WTC11 (cell line): Measurements from ENCODE around the gene VTI1A. TPM values are rescaled to one million over a fixed set of nuclear protein-coding genes. Genes with fewer than 3 reads are reported as not detected.

Source experiments
- ATAC-seq: fragments of 200-7000 bp; cut with Tn5 transposase; 2 replicates; pipeline ENCODE4 v1.10.0; 2021; ENCODE audit warnings: mild to moderate bottlenecking, moderate library complexity
- CTCF ChIA-PET: fragments of 300-600 bp; sonication (Branson Sonifier 250); formaldehyde crosslinking; loops from one replicate; lab custom pipeline; 2021; ENCODE audit warnings: antibody characterized with exemption; lab: Charles Lee
- POLR2A ChIA-PET: fragments of 350-600 bp; sonication (Branson Sonifier 250); formaldehyde crosslinking; loops from one replicate; lab custom pipeline; 2021; ENCODE audit warnings: antibody characterized with exemption; lab: Charles Lee
- DNase-seq: peaks from one replicate; pipeline ENCODE4 v3.0.0; 2021; ENCODE audit warnings: low spot score
- H3K27ac Mint-ChIP-seq: 2 replicates; pipeline ENCODE4 v1.8.0; 2021; ENCODE audit warnings: mixed read lengths
- H3K27me3 Mint-ChIP-seq: 2 replicates; pipeline ENCODE4 v1.8.0; 2021; ENCODE audit warnings: low read depth, mild to moderate bottlenecking, moderate library complexity, mixed read lengths
- H3K36me3 Mint-ChIP-seq: 2 replicates; pipeline ENCODE4 v1.8.0; 2021; ENCODE audit warnings: mixed read lengths
- H3K4me1 Mint-ChIP-seq: 2 replicates; pipeline ENCODE4 v1.8.0; 2022; ENCODE audit warnings: mixed read lengths
- H3K4me3 Mint-ChIP-seq: 2 replicates; pipeline ENCODE4 v1.8.0; 2021; ENCODE audit warnings: mild to moderate bottlenecking, moderate library complexity, mixed read lengths
- H3K9me3 Mint-ChIP-seq: 2 replicates; pipeline ENCODE4 v1.8.0; 2021; ENCODE audit warnings: mixed read lengths
- CREB1 ChIP-seq: sonication (generic); formaldehyde crosslinking; IDR thresholded peaks from 2 replicates; pipeline ENCODE4 v1.8.0; 2023; ENCODE audit warnings: mild to moderate bottlenecking, missing genetic modification reagents
- CREM ChIP-seq: sonication (generic); formaldehyde crosslinking; IDR thresholded peaks from 2 replicates; pipeline ENCODE4 v1.8.1; 2022; ENCODE audit warnings: mild to moderate bottlenecking, missing genetic modification reagents, moderate library complexity
- ESRRA ChIP-seq: sonication (generic); formaldehyde crosslinking; IDR thresholded peaks from 2 replicates; pipeline ENCODE4 v1.8.1; 2022; ENCODE audit warnings: mild to moderate bottlenecking, missing genetic modification reagents, borderline replicate concordance
- NR1H2 ChIP-seq: sonication (generic); formaldehyde crosslinking; IDR thresholded peaks from 2 replicates; pipeline ENCODE4 v1.9.0; 2021; ENCODE audit warnings: mild to moderate bottlenecking, moderate library complexity, missing genetic modification reagents
- SMAD3 ChIP-seq: sonication (generic); formaldehyde crosslinking; IDR thresholded peaks from 2 replicates; pipeline ENCODE4 v1.8.0; 2022; ENCODE audit warnings: missing genetic modification reagents, mild to moderate bottlenecking, borderline replicate concordance
- TEAD4 ChIP-seq: sonication (generic); formaldehyde crosslinking; IDR thresholded peaks from 2 replicates; pipeline ENCODE4 v1.8.0; 2022; ENCODE audit warnings: mild to moderate bottlenecking, missing genetic modification reagents
- ZBTB21 ChIP-seq: sonication (generic); formaldehyde crosslinking; IDR thresholded peaks from 2 replicates; pipeline ENCODE4 v1.8.1; 2023; ENCODE audit warnings: mild to moderate bottlenecking, missing genetic modification reagents, borderline replicate concordance
- ZNF138 ChIP-seq: sonication (generic); formaldehyde crosslinking; conservative IDR thresholded peaks from 2 replicates; pipeline ENCODE4 v1.8.1; 2022; ENCODE audit warnings: mild to moderate bottlenecking, moderate library complexity, missing genetic modification reagents
- ZNF219 ChIP-seq: sonication (generic); formaldehyde crosslinking; IDR thresholded peaks from 2 replicates; pipeline ENCODE4 v1.8.0; 2023; ENCODE audit warnings: missing genetic modification reagents, mild to moderate bottlenecking, borderline replicate concordance
- ZNF317 ChIP-seq: sonication (generic); formaldehyde crosslinking; IDR thresholded peaks from 2 replicates; pipeline ENCODE4 v1.8.1; 2023; ENCODE audit warnings: low read depth, mild to moderate bottlenecking, moderate library complexity, missing genetic modification reagents, borderline replicate concordance
- total RNA-seq: library from RNA; stranded (reverse); gene quantifications from 3 replicates; pipeline ENCODE4 v1.2.3, GENCODE V29; 2021
- TF ChIP-seq, protein P1 (sequence below): fragments of 250-450 bp; sonication (Bioruptor Pico); IDR thresholded peaks from 2 replicates; pipeline ENCODE4 v1.9.0; 2021; ENCODE audit warnings: moderate library complexity, mild to moderate bottlenecking, inconsistent platforms, borderline replicate concordance
- TF ChIP-seq, protein P2 (sequence below): sonication (generic); formaldehyde crosslinking; IDR thresholded peaks from 2 replicates; pipeline ENCODE4 v1.8.1; 2022; ENCODE audit warnings: low read depth, missing genetic modification reagents, borderline replicate concordance
- TF ChIP-seq, protein P3 (sequence below): fragments of 250-450 bp; sonication (Bioruptor Pico); conservative IDR thresholded peaks from 2 replicates; pipeline ENCODE4 v1.9.0; 2021; ENCODE audit warnings: mild to moderate bottlenecking
- TF ChIP-seq, protein P4 (sequence below): sonication (generic); formaldehyde crosslinking; IDR thresholded peaks from 2 replicates; pipeline ENCODE4 v1.8.1; 2023; ENCODE audit warnings: mild to moderate bottlenecking, moderate library complexity, missing genetic modification reagents
- TF ChIP-seq, protein P5 (sequence below): sonication (generic); formaldehyde crosslinking; IDR thresholded peaks from 2 replicates; pipeline ENCODE4 v1.8.0; 2023; ENCODE audit warnings: mild to moderate bottlenecking, missing genetic modification reagents
- TF ChIP-seq, protein P6 (sequence below): sonication (generic); formaldehyde crosslinking; IDR thresholded peaks from 2 replicates; pipeline ENCODE4 v1.8.1; 2022; ENCODE audit warnings: mild to moderate bottlenecking, moderate library complexity, missing genetic modification reagents

VTI1A gene
- total RNA-seq, 1 experiment from 2014 or later, result 20.1 TPM

DNA sequence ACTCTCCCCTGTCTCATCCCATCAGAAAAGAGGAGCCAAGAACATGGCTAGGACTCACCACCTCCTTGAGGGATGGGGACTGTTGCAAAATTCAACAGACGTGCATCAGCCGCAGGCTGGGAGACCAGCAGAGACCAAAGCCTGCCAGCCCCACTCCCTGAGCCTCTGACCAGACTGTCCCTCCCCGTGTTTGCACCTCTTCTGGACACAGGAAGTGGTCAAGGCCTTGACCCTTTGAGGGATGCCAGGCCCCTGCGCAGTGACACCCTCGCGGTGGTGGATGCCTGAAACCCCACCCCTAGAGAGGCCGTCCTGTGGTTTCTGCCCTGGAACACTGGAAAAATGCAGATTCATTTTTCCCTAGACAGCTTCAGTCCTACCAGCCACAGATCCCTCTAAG is 374.6 kb downstream of the VTI1A start:
- Mint-ChIP-seq H3K9me3 (0 out of 2 replicates have a peak, but pooled peaks cover 5% of the 10 kb centered on the region), H3K4me3 (no peak overlapping the region), H3K27me3 (peaks cover 7% of the 10 kb centered on the region), H3K27ac (no peak overlapping the region), H3K4me1 (peaks cover 29% of the 10 kb centered on the region), H3K36me3 (no peaks in the 10 kb centered on the region)
- no peak for DNase-seq
- CTCF ChIA-PET, result no interaction called here
- no peak for TF ChIP-seq ZNF138 (CRISPR knock-in tag)
- TF ChIP-seq ZNF219 (CRISPR knock-in tag), result no peak
- TF ChIP-seq ESRRA, result no peak
- TF ChIP-seq CREB1 (CRISPR knock-in tag), result no peak
- POLR2A ChIA-PET, result no interaction called here
- ATAC-seq, result no peak

DNA sequence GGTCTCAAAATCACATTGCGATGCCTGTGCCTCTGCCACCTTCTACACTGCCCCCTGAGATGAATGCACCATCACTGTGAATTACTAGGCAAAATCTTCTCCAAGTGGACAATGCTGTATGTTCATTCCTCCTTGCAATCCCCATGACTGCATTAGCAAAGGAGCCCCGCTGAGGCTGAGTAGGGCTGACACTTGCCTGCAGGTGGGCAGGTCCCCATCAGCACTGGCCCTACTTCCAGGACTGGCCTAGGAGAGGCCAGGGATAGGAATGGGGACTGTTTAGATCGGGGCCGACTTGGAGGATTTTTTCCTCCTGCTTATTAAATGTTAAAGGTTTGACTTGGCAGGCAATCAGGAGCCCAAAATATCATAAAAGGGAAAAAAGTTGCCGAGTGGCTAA is 376.0 kb downstream of the VTI1A start:
- Mint-ChIP-seq H3K4me1 (peaks cover 16% of the 10 kb centered on the region), H3K36me3 (no peaks in the 10 kb centered on the region), H3K27ac (no peak overlapping the region), H3K4me3 (no peak overlapping the region), H3K9me3 (0 out of 2 replicates have a peak, but pooled peaks cover 5% of the 10 kb centered on the region), H3K27me3 (peaks cover 1% of the 10 kb centered on the region; the same call in 1 of the 2 replicates)
- POLR2A ChIA-PET, result interaction anchor here (0.5 to 0.9 kb wide), 3 partner anchors 10 to 103 kb away, joined by 3 read pairs; no protein-coding TSS in a partner anchor
- CTCF ChIA-PET, result no interaction called here
- no peak for DNase-seq
- ATAC-seq, result peak; percentile 64
- TF ChIP-seq, protein P1, sequence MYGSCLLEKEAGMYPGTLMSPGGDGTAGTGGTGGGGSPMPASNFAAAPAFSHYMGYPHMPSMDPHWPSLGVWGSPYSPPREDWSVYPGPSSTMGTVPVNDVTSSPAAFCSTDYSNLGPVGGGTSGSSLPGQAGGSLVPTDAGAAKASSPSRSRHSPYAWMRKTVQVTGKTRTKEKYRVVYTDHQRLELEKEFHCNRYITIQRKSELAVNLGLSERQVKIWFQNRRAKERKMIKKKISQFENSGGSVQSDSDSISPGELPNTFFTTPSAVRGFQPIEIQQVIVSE (CRISPR knock-in tag), result no peak
- TF ChIP-seq CREM (CRISPR knock-in tag) (no peak), ZBTB21 (CRISPR knock-in tag) (no peak), NR1H2 (no peak)
- TF ChIP-seq, protein P2, sequence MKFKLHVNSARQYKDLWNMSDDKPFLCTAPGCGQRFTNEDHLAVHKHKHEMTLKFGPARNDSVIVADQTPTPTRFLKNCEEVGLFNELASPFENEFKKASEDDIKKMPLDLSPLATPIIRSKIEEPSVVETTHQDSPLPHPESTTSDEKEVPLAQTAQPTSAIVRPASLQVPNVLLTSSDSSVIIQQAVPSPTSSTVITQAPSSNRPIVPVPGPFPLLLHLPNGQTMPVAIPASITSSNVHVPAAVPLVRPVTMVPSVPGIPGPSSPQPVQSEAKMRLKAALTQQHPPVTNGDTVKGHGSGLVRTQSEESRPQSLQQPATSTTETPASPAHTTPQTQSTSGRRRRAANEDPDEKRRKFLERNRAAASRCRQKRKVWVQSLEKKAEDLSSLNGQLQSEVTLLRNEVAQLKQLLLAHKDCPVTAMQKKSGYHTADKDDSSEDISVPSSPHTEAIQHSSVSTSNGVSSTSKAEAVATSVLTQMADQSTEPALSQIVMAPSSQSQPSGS (CRISPR knock-in tag), result no peak

DNA sequence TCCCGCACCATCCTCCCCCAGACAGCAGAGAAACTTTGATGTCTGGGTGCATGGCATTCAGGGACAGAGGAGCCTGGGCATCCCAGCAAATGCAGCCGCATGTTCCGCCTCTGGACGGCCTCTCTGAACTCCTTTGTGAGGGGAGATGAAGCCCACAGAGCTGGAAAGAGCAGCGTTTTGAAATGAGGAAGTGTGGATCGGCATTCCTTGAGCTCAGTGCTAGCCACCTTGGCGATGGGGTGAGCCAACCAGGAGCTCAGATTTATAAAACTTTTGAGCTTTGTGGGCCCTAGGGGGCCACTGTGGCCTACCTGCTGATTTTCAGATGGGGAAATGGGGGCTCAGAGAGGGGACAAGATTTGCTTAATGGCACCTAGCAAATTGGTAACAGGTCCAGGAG is 376.6 kb downstream of the VTI1A start:
- H3K27me3 Mint-ChIP-seq, result no peaks in the 10 kb centered on the region; the same call in 1 of the 2 replicates
- no peak for DNase-seq
- peaks cover 14% of the 10 kb centered on the region for H3K4me1 Mint-ChIP-seq
- no peak for ATAC-seq
- no peaks in the 10 kb centered on the region for H3K36me3 Mint-ChIP-seq
- POLR2A ChIA-PET, result interaction anchor here (0.5 to 0.9 kb wide), 2 partner anchors 9 to 103 kb away, joined by 3 read pairs; no protein-coding TSS in a partner anchor
- 0 out of 2 replicates have a peak, but pooled peaks cover 5% of the 10 kb centered on the region for H3K9me3 Mint-ChIP-seq
- CTCF ChIA-PET, result no interaction called here
- no peak overlapping the region for H3K4me3 Mint-ChIP-seq
- no peak overlapping the region for H3K27ac Mint-ChIP-seq
- TF ChIP-seq, protein P3, sequence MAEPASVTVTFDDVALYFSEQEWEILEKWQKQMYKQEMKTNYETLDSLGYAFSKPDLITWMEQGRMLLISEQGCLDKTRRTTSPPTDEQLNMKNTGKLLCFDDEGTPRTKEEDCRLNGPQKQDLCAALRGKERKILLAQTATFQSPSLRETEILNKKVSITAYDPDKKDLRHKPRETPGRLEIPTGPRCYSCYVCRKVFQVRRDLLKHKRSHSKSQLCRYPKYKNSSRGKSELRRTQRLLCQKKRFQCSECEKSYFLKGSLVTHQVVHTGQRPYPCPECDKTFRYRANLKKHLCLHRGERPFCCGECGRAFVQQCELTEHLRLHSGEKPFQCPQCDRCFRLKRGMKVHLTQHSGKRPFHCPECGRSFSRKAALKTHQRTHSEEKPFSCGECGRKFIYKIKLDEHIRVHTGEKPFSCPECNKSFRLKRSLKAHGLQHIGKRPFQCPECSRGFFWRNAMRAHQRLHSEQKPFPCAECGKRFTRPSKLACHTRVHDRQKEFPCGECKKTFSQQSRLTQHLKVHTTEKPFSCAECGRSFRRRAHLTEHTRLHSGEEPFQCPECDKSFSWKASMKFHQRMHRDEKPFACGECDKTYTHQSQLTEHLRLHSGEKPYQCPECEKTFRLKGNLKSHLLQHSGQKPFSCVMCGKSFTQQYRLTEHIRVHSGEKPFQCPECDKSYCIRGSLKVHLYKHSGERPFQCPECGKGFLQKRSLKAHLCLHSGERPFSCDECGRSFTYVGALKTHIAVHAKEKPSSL (CRISPR knock-in tag), result no peak
- TF ChIP-seq, protein P4, sequence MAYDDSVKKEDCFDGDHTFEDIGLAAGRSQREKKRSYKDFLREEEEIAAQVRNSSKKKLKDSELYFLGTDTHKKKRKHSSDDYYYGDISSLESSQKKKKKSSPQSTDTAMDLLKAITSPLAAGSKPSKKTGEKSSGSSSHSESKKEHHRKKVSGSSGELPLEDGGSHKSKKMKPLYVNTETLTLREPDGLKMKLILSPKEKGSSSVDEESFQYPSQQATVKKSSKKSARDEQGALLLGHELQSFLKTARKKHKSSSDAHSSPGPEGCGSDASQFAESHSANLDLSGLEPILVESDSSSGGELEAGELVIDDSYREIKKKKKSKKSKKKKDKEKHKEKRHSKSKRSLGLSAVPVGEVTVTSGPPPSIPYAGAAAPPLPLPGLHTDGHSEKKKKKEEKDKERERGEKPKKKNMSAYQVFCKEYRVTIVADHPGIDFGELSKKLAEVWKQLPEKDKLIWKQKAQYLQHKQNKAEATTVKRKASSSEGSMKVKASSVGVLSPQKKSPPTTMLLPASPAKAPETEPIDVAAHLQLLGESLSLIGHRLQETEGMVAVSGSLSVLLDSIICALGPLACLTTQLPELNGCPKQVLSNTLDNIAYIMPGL (CRISPR knock-in tag), result no peak
- TF ChIP-seq ZNF317 (no peak), TEAD4 (CRISPR knock-in tag) (no peak), SMAD3 (CRISPR knock-in tag) (no peak)
- TF ChIP-seq, protein P5, sequence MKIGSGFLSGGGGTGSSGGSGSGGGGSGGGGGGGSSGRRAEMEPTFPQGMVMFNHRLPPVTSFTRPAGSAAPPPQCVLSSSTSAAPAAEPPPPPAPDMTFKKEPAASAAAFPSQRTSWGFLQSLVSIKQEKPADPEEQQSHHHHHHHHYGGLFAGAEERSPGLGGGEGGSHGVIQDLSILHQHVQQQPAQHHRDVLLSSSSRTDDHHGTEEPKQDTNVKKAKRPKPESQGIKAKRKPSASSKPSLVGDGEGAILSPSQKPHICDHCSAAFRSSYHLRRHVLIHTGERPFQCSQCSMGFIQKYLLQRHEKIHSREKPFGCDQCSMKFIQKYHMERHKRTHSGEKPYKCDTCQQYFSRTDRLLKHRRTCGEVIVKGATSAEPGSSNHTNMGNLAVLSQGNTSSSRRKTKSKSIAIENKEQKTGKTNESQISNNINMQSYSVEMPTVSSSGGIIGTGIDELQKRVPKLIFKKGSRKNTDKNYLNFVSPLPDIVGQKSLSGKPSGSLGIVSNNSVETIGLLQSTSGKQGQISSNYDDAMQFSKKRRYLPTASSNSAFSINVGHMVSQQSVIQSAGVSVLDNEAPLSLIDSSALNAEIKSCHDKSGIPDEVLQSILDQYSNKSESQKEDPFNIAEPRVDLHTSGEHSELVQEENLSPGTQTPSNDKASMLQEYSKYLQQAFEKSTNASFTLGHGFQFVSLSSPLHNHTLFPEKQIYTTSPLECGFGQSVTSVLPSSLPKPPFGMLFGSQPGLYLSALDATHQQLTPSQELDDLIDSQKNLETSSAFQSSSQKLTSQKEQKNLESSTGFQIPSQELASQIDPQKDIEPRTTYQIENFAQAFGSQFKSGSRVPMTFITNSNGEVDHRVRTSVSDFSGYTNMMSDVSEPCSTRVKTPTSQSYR, result no peak
- TF ChIP-seq, protein P2 (CRISPR knock-in tag), result no peak
- TF ChIP-seq, protein P6, sequence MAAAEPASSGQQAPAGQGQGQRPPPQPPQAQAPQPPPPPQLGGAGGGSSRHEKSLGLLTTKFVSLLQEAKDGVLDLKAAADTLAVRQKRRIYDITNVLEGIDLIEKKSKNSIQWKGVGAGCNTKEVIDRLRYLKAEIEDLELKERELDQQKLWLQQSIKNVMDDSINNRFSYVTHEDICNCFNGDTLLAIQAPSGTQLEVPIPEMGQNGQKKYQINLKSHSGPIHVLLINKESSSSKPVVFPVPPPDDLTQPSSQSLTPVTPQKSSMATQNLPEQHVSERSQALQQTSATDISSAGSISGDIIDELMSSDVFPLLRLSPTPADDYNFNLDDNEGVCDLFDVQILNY (CRISPR knock-in tag), result no peak
